GM21619 (cell line): ENCODE results near the gene COL4A6.
"Not testable (repeated sequence)": the region's sequence is repeated elsewhere in the genome, so short reads cannot be mapped to it uniquely, and the experiment has no call there.

Source experiments
- ATAC-seq: cut with Tn5 transposase; IDR thresholded peaks from one replicate; pipeline ENCODE4 v1.9.1; 2021; ENCODE audit not compliant: unreplicated experiment

COL4A6 gene

DNA sequence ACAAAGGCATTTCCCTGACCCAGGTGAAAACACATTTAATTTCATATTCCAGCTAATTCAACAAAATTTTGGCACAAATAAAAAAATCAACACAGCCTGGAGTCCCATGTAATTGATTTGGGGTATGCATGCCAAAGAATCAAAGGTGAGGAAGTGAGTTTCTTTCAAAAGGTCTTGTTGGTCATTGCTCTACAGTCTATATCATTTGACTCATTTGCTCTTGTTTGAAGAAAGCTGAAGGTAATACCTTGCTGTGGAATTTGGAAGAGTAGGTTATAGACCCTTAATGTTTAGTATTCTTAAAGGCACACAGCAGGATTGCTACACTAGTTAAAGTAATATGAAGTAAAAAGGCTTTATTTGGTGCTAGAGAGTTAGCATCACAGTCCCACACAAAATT lies 25.4 kb downstream of the COL4A6 start:
- no peak for ATAC-seq

GRCh38 chrX:108399418-108400165 lies 38.6 kb downstream of the COL4A6 start:
- ATAC-seq, result no peak

DNA sequence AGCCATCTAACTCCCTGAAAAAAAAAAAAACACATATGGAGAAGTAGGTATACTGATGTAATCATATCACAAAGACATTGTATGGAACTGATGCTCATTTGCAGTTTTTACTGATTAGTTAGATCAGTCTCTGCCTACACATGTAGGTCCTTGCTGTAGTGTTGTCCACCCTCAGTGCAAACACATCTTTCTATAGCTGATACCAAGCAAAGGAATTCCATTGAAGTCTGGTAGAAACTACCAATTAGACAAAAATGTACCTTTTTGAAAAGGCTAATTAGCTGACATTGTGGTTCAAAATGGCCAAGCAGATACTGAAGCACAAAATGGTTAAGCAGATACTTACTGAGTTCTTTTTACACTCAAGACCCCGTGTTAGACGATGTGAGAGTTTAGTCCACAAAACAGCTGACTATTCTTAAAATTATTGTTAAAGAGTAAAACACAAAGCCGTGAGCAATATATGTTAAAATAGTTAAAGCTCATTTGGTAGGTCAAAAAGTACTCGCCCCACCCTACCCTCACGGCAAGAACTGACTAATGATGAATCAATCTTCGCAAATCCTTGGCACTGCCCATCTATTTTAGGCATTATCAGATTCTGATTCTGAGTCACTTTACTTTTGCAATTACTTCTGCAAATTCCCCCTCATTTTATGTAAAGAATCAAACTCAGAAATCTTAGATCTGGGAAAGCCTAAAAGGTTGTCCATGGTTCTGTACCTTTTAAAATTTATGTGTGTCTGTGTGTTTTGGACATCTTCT lies 40.4 kb downstream of the COL4A6 start:
- ATAC-seq, result no peak

DNA sequence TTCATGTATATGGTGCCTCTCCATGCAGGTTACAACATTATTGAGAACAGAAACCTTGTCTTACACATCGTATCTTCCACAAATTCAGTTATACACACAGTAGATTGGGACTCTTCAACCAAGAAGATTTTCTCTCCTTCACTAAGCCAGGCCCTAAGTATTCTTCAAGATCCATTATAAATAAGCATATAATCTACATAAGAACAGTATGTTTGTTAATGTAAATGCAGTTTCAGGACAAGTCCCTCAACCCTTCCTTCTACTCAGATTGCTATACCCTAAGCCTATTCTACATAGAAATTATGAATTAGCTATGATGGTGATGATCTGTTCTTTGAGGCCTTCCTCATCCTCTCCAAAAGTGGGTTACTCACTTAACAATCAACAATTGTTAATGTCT lies 41.2 kb downstream of the COL4A6 start:
- ATAC-seq, result no peak

GRCh38 chrX:108396188-108396891 lies 41.9 kb downstream of the COL4A6 start:
- no peak for ATAC-seq

DNA sequence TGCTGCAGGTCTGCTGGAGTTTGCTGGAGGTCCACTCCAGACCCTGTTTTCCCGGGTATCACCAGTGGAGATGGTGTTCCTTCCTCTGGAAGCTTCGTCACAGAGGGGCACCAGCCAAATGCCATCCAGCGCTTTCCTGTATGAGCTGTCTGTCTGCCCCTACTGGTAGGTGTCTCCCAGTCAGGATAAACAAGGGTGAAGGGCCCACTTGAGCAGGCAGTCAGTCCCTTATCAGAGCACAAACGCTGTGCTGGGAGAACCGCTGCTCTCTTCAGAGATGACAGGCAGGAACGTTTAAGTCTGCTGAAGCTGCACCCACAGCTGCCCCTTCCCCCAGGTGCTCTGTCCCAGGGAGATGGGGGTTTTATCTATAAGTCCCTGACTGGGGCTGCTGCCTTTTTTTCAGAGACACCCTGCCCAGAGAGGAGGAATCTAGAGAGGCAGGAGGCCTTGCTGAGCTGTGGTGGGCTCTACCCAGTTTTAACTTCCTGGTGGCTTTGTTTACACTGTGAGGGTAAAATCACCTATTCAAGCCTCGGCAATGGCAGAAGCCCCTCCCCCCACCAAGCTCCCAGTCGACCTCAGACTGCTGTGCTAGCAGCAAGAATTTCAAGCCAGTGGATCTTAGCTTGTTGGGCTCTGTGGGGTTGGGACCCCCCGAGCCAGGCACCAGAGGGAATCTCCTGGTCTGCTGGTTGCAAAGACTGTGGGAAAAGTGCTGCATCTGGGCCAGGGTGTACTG lies 47.1 kb downstream of the COL4A6 start:
- ATAC-seq, result not testable (repeated sequence)

- no peak for ATAC-seq
Measured at GRCh38 chrX:108384783-108385182, 53.4 kb downstream of the COL4A6 start.

DNA sequence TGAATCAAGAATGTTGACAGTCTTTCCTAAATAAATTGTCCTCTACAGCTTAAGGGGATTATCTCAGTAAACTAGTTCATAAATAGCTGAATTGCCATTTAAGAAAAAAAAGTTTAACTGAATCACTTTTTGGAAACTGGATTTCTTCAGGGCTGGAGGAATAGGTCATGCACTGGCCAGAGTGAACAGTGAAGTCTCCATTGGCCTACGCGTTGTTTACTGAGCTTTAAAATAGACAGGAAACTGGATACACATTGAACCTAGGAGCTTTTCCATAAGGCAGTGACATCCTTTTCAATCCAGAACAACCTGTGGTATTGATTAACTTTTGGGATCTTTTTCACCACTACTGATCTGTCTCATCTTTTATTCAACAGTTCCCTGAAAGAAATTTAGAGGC lies 58.0 kb downstream of the COL4A6 start:
- ATAC-seq, result no peak

DNA sequence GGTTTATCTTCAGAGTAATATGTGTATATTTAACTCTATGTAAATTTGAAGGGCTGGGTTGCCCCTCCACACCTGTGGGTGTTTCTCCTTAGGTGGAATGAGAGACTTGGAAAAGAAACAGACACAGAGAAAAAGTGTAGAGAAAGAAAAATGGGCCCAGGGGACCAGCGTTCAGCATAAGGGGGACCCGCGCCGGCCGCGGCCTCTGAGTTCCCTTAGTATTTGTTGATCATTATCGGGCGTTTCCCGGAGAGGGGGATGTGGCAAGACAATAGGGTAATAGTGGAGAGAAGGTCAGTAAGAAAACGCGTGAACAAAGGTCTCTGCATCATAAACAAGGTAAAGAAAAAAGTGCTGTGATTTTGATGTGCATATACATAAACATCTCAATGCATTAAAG lies 61.4 kb downstream of the COL4A6 start:
- ATAC-seq, result not testable (repeated sequence)

DNA sequence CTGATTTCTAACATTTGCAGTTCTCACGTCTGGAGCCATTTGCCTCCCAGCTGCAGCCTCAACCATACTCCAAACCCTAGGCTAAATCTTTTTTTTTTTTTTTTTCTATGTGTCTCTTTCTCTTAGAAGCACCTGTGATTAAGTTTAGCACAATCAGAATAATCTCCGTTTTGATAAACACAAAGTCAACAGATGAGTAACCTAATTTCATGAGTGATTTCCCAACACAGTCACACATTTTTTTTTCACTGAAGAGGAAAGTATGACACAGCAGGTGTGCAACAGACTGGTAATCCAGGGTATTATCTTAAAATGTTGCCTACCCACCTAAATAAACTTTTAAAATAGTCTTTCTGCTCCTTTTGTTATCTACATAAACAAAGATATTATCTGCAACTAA lies 62.6 kb downstream of the COL4A6 start:
- not testable (repeated sequence) for ATAC-seq

DNA sequence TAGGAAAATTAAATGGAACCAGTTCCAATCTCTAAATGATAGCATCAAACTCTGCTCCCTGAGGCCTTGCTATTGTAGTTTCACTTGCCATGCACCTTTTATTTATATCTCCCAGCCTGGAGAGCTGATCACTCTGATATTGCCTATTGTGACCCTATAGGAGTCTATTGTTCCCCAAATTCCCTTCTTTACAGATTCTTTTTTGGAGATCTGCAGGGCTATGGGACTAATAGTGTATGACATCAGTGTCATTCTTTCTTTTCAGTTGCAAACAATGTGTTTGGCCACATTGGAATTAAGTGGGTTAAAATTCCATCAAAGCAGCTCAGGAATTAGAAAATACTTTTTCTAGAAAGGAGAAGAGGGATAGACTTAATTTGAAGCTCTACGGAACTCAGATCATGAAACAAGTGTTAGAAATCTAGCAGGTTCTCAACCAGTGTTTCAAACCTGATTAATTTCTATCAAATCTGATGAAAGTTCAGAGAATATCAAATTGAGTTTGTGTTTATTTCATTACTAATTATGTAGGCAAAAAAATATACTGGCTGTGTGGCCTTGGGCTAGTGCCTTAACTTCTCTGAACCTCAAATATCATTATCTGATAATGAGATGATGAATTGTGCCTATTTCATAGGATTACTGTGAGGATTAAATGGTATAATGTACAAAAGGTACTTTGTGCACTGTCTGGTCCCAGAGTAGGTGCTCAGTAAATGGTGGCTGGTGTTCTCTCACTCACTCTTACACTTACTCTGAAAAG lies 71.4 kb downstream of the COL4A6 start:
- no peak for ATAC-seq

DNA sequence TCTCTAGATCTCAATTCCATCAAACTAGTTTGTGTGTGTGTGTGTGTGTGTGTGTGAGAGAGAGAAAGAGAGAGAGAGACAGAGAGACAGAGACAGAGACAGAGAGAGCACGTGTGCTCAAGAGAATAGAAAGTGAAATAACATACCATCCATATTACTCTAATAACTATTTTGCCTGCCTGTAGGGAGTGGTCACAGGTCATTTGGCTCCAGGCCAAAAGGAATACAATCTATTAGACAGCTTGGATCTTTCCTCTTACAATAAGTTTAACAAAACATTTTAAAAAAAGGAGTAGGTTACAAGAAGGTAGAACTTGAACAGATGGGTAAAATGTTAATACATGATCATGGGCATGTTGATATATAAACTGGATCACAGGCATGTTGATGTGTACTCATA lies 76.2 kb downstream of the COL4A6 start:
- ATAC-seq, result no peak

DNA sequence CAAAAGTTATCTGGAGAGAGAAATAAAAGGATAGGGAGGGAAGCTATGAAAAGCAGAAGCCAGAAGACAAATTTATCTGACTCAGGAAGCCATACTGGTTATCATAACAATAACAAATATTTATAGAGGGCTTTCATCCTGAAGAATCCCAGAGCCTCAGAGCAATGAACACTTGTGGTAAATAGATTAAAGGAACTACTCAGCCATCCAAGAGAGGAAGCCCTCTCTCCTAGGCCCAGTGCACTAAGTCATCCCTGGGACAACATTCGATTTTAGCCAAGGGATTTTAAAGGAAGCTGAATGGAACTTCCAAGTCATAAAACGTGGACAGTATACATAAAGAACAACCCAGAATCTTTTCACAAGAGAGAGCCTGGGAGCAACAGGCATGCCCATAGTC lies 76.9 kb downstream of the COL4A6 start:
- no peak for ATAC-seq

- ATAC-seq, result no peak
Measured at GRCh38 chrX:108359806-108360602, 78.2 kb downstream of the COL4A6 start.

GRCh38 chrX:108353452-108353851 lies 84.8 kb downstream of the COL4A6 start:
- no peak for ATAC-seq

- ATAC-seq, result no peak
Measured at GRCh38 chrX:108349210-108349609, 89.0 kb downstream of the COL4A6 start.

DNA sequence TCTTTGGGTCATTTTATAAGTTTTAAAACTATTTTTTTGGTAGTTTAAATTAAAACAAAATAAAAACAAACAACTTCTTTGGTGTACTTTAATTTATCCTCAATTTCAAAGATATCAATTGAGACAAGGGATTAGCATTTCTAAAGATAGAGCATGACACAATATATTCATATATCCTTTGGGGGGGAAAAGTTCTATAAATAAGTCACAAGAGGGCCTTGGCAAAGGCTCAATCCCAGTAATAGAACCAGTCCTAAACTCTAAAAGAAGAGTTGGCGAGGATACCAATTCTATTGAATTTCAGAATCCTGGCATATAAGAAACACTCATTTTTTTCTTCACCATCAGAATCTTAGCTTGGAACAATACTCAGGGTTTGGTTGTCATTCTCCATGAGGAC lies 89.7 kb downstream of the COL4A6 start:
- ATAC-seq, result no peak

DNA sequence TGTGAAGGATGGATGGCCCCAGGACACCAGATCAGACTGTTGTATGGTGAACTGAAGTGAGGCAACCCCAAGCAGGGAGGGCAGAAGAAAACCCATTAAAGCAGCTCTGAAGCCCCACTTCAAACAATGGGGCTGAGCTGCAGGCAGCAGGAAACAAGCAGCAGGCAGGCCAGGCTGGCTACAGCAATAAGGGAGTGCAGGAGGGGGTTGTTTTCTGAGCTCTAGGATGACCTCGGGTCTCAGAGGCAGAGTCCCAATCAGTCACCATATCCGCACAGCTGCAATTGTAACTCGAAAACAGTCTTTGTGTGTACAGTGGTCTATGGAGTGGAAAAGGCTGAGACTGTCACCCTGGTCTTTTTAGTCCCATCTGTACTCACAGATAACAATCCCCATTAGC lies 90.4 kb downstream of the COL4A6 start:
- no peak for ATAC-seq

- ATAC-seq, result no peak
Measured at GRCh38 chrX:108344216-108344615, 94.0 kb downstream of the COL4A6 start.

GRCh38 chrX:108341947-108342346 lies 96.3 kb downstream of the COL4A6 start:
- ATAC-seq, result no peak
